Measurements from ENCODE around the gene APOL4. TPM values are rescaled to one million over a fixed set of nuclear protein-coding genes. Genes with fewer than 3 reads are reported as not detected.

The APOL4 gene
- total RNA-seq, 1 experiment from 2014 or later = 1.6 TPM

DNA sequence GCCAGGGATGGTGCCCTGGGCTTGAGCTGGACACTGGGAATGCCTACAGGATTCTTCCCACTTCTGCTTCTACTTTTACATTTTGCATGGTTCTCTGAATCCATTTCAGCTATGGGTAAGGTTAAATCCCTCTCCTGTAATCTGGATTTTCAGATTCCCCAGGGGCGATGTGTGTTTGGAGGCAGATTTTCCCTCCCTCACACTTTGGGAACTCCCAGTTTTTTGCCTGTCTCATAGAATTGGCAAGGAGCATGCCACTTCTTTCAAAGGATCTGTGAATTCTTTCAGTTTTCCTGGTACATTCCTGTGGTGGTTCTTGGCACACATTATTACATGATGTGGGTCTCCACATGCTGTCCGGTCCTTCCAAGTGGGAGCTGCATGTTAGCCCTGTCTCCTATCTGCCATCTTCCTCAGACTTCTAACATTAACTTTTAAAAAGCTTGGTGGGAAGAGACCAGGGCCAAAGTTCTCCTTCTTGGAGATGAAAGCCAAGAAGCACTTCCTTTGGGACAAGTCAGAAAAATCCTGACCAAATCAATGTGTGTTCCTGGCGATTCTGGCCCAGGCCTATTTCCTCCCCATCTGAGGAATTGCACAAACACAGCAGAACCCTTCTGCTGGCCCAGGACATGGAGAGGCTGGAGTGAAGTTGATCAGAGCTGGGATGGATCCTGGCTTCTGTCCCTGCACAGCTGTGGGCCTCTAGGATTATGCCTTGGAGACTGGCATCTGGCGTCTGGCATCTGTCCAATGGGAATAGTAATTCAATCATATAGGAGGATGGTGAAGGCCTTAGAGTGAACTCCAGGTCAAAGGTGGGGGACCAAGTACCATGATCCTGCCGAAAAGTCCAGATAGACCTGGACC is 43.1 kb upstream of the APOL4 start:
- BruUV-seq (replicated peaks) = no TSS peak

DNA sequence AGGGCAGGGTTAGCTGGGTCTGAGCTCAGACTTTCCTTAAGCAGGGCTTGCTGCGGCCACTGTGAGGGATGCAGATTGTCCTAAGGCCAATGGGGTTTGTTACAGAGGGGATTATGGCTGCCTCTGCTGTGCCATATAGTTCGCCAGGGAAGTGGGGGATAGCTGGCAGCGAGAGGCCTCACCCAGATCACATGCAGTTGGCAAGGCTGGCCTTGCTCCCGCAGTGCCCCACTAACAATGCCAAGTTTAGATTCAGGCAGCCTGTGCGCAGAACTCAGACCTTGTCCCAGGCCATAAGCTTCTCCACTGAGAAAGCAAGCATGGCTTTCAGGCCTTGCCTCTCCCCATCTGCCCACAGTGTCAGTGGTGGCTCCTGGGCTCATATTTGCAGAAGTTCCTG is 42.4 kb upstream of the APOL4 start:
- CTCF ChIA-PET = no interaction called here
- no peaks in the 10 kb centered on the region for H3K27me3 ChIP-seq (replicated peaks; ENCODE audit: insufficient read depth, low read depth, low read length, poor library complexity)
- no TSS peak for BruUV-seq (replicated peaks)
- no peak for DNase-seq (ENCODE audit: low spot score)
- TF ChIP-seq, protein P1, sequence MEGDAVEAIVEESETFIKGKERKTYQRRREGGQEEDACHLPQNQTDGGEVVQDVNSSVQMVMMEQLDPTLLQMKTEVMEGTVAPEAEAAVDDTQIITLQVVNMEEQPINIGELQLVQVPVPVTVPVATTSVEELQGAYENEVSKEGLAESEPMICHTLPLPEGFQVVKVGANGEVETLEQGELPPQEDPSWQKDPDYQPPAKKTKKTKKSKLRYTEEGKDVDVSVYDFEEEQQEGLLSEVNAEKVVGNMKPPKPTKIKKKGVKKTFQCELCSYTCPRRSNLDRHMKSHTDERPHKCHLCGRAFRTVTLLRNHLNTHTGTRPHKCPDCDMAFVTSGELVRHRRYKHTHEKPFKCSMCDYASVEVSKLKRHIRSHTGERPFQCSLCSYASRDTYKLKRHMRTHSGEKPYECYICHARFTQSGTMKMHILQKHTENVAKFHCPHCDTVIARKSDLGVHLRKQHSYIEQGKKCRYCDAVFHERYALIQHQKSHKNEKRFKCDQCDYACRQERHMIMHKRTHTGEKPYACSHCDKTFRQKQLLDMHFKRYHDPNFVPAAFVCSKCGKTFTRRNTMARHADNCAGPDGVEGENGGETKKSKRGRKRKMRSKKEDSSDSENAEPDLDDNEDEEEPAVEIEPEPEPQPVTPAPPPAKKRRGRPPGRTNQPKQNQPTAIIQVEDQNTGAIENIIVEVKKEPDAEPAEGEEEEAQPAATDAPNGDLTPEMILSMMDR (conservative IDR thresholded peaks at IDR 0.05; ENCODE audit: low read depth, low read length) = no peak
- TF ChIP-seq EZH2 (IDR thresholded peaks at IDR 0.05; ENCODE audit: borderline replicate concordance, low read depth, low read length, poor library complexity, severe bottlenecking) = no peak
- no peaks in the 10 kb centered on the region for H3K9me3 ChIP-seq (ENCODE audit: low read depth, low read length, poor library complexity, severe bottlenecking)
- intact Hi-C loops (cut with micrococcal nuclease; ENCODE audit: unreplicated experiment) = no loop called here
- peaks cover 5% of the 10 kb centered on the region for H3K4me1 ChIP-seq (ENCODE audit: insufficient read depth, low read length, poor library complexity, severe bottlenecking)
- POLR2A ChIA-PET (ENCODE audit: low non-redundant PET) = no interaction called here
- no peak overlapping the region for H3K4me3 ChIP-seq (ENCODE audit: low read depth, low read length, poor library complexity, severe bottlenecking)
- no peaks in the 10 kb centered on the region for H3K36me3 ChIP-seq (ENCODE audit: insufficient read depth, low read length, poor library complexity, severe bottlenecking)
- no peak overlapping the region for H3K27ac ChIP-seq (ENCODE audit: low read depth, low read length, poor library complexity, severe bottlenecking)

More for the DNA sequence above, 43.1 kb upstream of the APOL4 start:
- no peak for TF ChIP-seq EZH2 (IDR thresholded peaks at IDR 0.05; ENCODE audit: borderline replicate concordance, low read depth, low read length, poor library complexity, severe bottlenecking)
- TF ChIP-seq, protein P1 (conservative IDR thresholded peaks at IDR 0.05; ENCODE audit: low read depth, low read length) = no peak
- Histone ChIP-seq H3K36me3 (ENCODE audit: insufficient read depth, low read length, poor library complexity, severe bottlenecking) (no peaks in the 10 kb centered on the region), H3K27me3 (replicated peaks; ENCODE audit: insufficient read depth, low read depth, low read length, poor library complexity) (no peaks in the 10 kb centered on the region), H3K9me3 (ENCODE audit: low read depth, low read length, poor library complexity, severe bottlenecking) (no peaks in the 10 kb centered on the region), H3K4me1 (ENCODE audit: insufficient read depth, low read length, poor library complexity, severe bottlenecking) (peaks cover 3% of the 10 kb centered on the region), H3K4me3 (ENCODE audit: low read depth, low read length, poor library complexity, severe bottlenecking) (no peak overlapping the region), H3K27ac (ENCODE audit: low read depth, low read length, poor library complexity, severe bottlenecking) (no peak overlapping the region)
- CTCF ChIA-PET = no interaction called here
- intact Hi-C loops (cut with micrococcal nuclease; ENCODE audit: unreplicated experiment) = no loop called here
- DNase-seq (ENCODE audit: low spot score) = no peak
- POLR2A ChIA-PET (ENCODE audit: low non-redundant PET) = no interaction called here

DNA sequence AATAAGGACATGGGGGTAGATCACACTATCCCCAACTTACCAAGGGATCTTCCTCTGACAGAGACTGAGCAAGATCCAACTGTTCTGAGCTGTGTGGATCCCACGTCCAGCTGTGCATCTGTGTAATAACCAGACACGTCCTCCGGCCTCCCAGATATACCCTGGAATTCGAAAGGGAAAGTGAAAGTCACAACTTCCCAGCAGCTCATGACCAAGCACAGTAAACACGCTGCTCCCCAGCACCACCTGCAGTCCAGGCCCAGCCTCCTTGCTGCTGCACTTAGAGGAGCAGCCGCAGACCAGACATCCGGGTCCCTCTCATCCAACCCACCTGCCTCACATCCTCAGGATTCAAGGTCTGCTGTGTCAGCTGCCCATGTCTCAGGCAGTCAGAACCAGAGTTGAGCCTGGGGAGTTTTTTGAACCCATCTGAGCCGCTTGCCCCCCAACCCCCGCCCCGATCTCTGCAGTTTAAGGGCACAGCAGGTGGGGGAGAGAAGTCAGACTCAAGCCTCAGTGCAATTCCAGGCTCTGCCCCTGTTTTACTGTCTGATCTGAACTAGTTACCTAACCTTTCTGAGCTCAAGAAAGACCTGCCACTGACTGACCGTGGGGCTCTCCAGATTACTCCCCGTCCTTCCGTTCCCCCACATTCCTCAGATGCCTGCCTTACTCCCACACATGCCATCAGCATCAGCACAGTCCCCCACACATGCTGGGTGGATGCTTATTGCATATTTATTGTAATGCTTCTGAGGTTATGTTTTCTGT is 38.0 kb upstream of the APOL4 start, which contains the start of gene APOL2:
TSS of gene APOL2 (minus strand) at position 127 of the 771 bp plus-strand sequence. CDS start 6,365 bp downstream, outside the sequence.
- H3K36me3 ChIP-seq (ENCODE audit: insufficient read depth, low read length, poor library complexity, severe bottlenecking) = no peaks in the 10 kb centered on the region
- BruUV-seq (replicated peaks) = no TSS peak
- peak within 1 kb of the TSS; percentile 71 for H3K27ac ChIP-seq (ENCODE audit: low read depth, low read length, poor library complexity, severe bottlenecking)
- no peaks in the 10 kb centered on the region for H3K27me3 ChIP-seq (replicated peaks; ENCODE audit: insufficient read depth, low read depth, low read length, poor library complexity)
- intact Hi-C loops (cut with micrococcal nuclease; ENCODE audit: unreplicated experiment) = no loop called here
- peak within 1 kb of the TSS; percentile 60 for H3K4me3 ChIP-seq (ENCODE audit: low read depth, low read length, poor library complexity, severe bottlenecking)
- ChIA-PET POLR2A (ENCODE audit: low non-redundant PET) (interaction anchor here (0.5 kb wide), 1 partner anchor 879 kb away, joined by 3 read pairs; no protein-coding TSS in a partner anchor), CTCF (interaction anchor here (0.6 to 1.1 kb wide), 5 partner anchors 37 to 337 kb away, joined by 3 to 6 read pairs (median 4); no protein-coding TSS in a partner anchor)
- DNase-seq (ENCODE audit: low spot score) = peak; percentile 96
- TF ChIP-seq, protein P1 (conservative IDR thresholded peaks at IDR 0.05; ENCODE audit: low read depth, low read length) = peak; percentile 74
- TF ChIP-seq EZH2 (IDR thresholded peaks at IDR 0.05; ENCODE audit: borderline replicate concordance, low read depth, low read length, poor library complexity, severe bottlenecking) = no peak
- H3K9me3 ChIP-seq (ENCODE audit: low read depth, low read length, poor library complexity, severe bottlenecking) = no peaks in the 10 kb centered on the region
- peaks cover 18% of the 10 kb centered on the region for H3K4me1 ChIP-seq (ENCODE audit: insufficient read depth, low read length, poor library complexity, severe bottlenecking)
